Type B pancreatic cell (in vitro differentiated cells): ENCODE measurements around the gene MGMT. TPM values are rescaled to one million over a fixed set of nuclear protein-coding genes. Genes with fewer than 3 reads are reported as not detected.

Experiments
- DNase-seq: peaks from one replicate; pipeline ENCODE4 v3.0.0; 2021; ENCODE audit warnings: mixed read lengths; ENCODE audit not compliant: unreplicated experiment; ENCODE audit errors: extremely low spot score
- H3K27ac Mint-ChIP-seq: 2 replicates; pipeline ENCODE4 v1.8.0; 2021; ENCODE audit warnings: mild to moderate bottlenecking, mixed read lengths
- H3K27me3 Mint-ChIP-seq: 2 replicates; pipeline ENCODE4 v1.8.0; 2021; ENCODE audit warnings: mixed read lengths
- H3K36me3 Mint-ChIP-seq: 2 replicates; pipeline ENCODE4 v1.8.0; 2021; ENCODE audit warnings: mixed read lengths
- H3K4me1 Mint-ChIP-seq: one replicate; pipeline ENCODE4 v1.8.0; 2021; ENCODE audit warnings: mixed read lengths; ENCODE audit not compliant: unreplicated experiment
- H3K4me3 Mint-ChIP-seq: 2 replicates; pipeline ENCODE4 v1.8.0; 2021; ENCODE audit warnings: mild to moderate bottlenecking, mixed read lengths
- H3K9me3 Mint-ChIP-seq: 2 replicates; pipeline ENCODE4 v1.8.0; 2021; ENCODE audit warnings: mixed read lengths
- total RNA-seq: library from RNA; stranded (reverse); gene quantifications from 2 replicates; pipeline ENCODE4 v1.2.1, GENCODE V29; 2021; ENCODE audit warnings: low replicate concordance
- TF ChIP-seq, protein P1 (sequence below): fragments of 200-600 bp; sonication (generic); conservative IDR thresholded peaks from 2 replicates; pipeline ENCODE4 v1.5.0; 2021; ENCODE audit warnings: antibody characterized with exemption, mild to moderate bottlenecking

The MGMT gene
- total RNA-seq, 1 donor from 2014 or later: 18.8 TPM

GRCh38 chr10:129764901-129765663 lies 298.0 kb downstream of the MGMT start:
- no peak overlapping the region for H3K4me3 Mint-ChIP-seq
- H3K4me1 Mint-ChIP-seq: peaks cover 6% of the 10 kb centered on the region
- no peak overlapping the region for H3K27ac Mint-ChIP-seq
- DNase-seq: peak; percentile 49
- TF ChIP-seq, protein P1, sequence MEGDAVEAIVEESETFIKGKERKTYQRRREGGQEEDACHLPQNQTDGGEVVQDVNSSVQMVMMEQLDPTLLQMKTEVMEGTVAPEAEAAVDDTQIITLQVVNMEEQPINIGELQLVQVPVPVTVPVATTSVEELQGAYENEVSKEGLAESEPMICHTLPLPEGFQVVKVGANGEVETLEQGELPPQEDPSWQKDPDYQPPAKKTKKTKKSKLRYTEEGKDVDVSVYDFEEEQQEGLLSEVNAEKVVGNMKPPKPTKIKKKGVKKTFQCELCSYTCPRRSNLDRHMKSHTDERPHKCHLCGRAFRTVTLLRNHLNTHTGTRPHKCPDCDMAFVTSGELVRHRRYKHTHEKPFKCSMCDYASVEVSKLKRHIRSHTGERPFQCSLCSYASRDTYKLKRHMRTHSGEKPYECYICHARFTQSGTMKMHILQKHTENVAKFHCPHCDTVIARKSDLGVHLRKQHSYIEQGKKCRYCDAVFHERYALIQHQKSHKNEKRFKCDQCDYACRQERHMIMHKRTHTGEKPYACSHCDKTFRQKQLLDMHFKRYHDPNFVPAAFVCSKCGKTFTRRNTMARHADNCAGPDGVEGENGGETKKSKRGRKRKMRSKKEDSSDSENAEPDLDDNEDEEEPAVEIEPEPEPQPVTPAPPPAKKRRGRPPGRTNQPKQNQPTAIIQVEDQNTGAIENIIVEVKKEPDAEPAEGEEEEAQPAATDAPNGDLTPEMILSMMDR: no peak
- H3K9me3 Mint-ChIP-seq: no peaks in the 10 kb centered on the region
- H3K36me3 Mint-ChIP-seq: no peaks in the 10 kb centered on the region
- peaks cover 5% of the 10 kb centered on the region for H3K27me3 Mint-ChIP-seq

GRCh38 chr10:129765664-129766550 lies 298.9 kb downstream of the MGMT start:
- TF ChIP-seq, protein P1: no peak
- peaks cover 5% of the 10 kb centered on the region for H3K27me3 Mint-ChIP-seq
- H3K27ac Mint-ChIP-seq: no peak overlapping the region
- H3K4me3 Mint-ChIP-seq: no peak overlapping the region
- peaks cover 3% of the 10 kb centered on the region for H3K36me3 Mint-ChIP-seq
- H3K9me3 Mint-ChIP-seq: no peaks in the 10 kb centered on the region
- H3K4me1 Mint-ChIP-seq: peaks cover 6% of the 10 kb centered on the region
- peak; percentile 65 for DNase-seq

GRCh38 chr10:129766611-129767550 lies 299.8 kb downstream of the MGMT start:
- DNase-seq: peak; percentile 63
- Mint-ChIP-seq H3K4me1 (peaks cover 6% of the 10 kb centered on the region), H3K27me3 (peaks cover 5% of the 10 kb centered on the region), H3K4me3 (no peak overlapping the region), H3K9me3 (no peaks in the 10 kb centered on the region), H3K27ac (no peak overlapping the region), H3K36me3 (peaks cover 5% of the 10 kb centered on the region)
- TF ChIP-seq, protein P1: no peak

DNA sequence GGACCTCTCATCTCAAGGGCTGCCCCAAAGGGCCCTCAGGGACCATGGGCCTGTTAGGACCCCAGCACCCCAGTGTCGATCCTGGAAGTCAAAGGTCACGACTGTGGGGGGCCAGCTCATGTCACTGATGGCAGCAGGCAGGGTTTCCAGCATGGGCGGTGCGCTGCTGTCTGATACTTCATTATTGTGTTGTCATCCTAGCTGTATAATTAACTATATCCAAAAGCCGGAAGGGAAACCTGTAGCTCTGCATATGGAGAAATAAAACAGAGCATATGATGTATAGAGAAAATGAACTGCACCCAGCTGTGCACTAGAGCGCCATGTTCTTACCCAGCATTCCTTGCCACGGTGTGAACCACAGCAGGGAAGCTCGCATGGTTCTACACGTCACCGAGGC lies 300.7 kb downstream of the MGMT start:
- DNase-seq: peak; percentile 49
- H3K4me3 Mint-ChIP-seq: no peak overlapping the region
- H3K4me1 Mint-ChIP-seq: peaks cover 1% of the 10 kb centered on the region
- no peaks in the 10 kb centered on the region for H3K9me3 Mint-ChIP-seq
- no peak overlapping the region for H3K27ac Mint-ChIP-seq
- TF ChIP-seq, protein P1: no peak
- no peaks in the 10 kb centered on the region for H3K27me3 Mint-ChIP-seq
- peaks cover 5% of the 10 kb centered on the region for H3K36me3 Mint-ChIP-seq
